ENCODE data around the gene IPO13. TPM values are rescaled to one million over a fixed set of nuclear protein-coding genes. Genes with fewer than 3 reads are reported as not detected.

Gene IPO13
- total RNA-seq, 1 donor from 2014 or later, result 34.6 TPM

DNA sequence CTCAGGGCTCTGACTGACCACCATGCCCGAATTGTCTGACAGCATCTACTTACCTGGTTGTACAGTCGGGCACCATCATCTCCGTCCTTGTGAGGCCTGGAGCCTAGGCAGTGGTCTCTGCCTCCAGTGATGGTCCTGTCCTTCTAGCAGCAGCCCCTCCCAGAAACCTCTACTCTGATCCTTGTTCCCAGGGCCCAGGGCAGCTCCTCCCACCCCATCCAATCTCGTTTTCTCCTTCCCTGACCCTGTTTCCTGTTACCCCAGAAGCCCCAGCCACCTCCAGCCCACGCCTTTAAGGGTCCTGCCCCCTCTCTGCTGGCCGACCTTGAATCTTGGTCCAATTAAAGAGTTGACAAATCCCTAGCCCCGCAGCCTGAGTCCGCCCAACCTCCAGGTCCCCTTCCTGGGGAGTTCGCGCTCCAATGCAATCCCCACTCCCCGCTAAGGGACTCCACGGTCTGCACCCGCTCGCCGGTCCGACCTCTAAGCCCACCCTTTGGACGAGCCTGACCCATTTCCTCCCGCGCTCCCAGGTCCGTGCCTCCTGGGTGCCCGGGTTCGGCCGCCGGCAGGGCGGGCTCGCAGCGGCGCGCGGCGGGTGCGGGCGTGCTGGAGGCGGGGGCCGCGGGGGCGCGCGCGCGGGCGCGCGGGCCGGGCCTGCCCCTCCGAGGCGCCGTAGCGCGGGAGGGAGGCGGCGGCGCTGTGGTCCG, 32.0 kb downstream of the IPO13 start, which contains the start of gene B4GALT2:
B4GALT2 (plus strand) TSS at position 660 of the 710 bp plus-strand sequence. CDS start 1,951 bp downstream, outside the sequence.
- H3K27me3 ChIP-seq, result no peaks in the 10 kb centered on the region
- H3K4me3 ChIP-seq, result peak within 1 kb of the TSS; percentile 68 to 92
- DNase-seq (ENCODE audit: extremely low spot score in 2 of 2), result no peak
- intact Hi-C loops (cut with DNase I), result no loop called here
- H3K4me1 ChIP-seq, result peaks cover 67% of the 10 kb centered on the region
- TF ChIP-seq POLR2AphosphoS5 (IDR thresholded peaks at IDR 0.05; ENCODE audit: insufficient read depth in 1 of 2, low read depth in 1 of 2), result no peak
- TF ChIP-seq POLR2A (IDR thresholded peaks at IDR 0.05), result no peak
- TF ChIP-seq CTCF (IDR thresholded peaks at IDR 0.05), result no peak
- H3K9me3 ChIP-seq, result no peaks in the 10 kb centered on the region
- peaks cover 0 to 11% of the 10 kb centered on the region in 2 donors for H3K36me3 ChIP-seq
- peak within 1 kb of the TSS; percentile 72 for H3K27ac ChIP-seq

- Histone ChIP-seq H3K36me3 (peaks cover 0 to 14% of the 10 kb centered on the region in 2 donors), H3K27me3 (no peaks in the 10 kb centered on the region), H3K9me3 (no peaks in the 10 kb centered on the region), H3K4me3 (peak overlapping the region; percentile 68 to 92), H3K4me1 (peaks cover 62% of the 10 kb centered on the region), H3K27ac (peak overlapping the region; percentile 72)
- intact Hi-C loops (cut with DNase I), result no loop called here
- no peak for TF ChIP-seq POLR2AphosphoS5 (IDR thresholded peaks at IDR 0.05; ENCODE audit: insufficient read depth in 1 of 2, low read depth in 1 of 2)
- no peak for TF ChIP-seq CTCF (IDR thresholded peaks at IDR 0.05)
- TF ChIP-seq POLR2A (IDR thresholded peaks at IDR 0.05), result no peak
- no peak for DNase-seq (ENCODE audit: extremely low spot score in 2 of 2)
These were observed 32.4 kb downstream of the IPO13 start for GRCh38 chr1:43979261-43979527.

DNA sequence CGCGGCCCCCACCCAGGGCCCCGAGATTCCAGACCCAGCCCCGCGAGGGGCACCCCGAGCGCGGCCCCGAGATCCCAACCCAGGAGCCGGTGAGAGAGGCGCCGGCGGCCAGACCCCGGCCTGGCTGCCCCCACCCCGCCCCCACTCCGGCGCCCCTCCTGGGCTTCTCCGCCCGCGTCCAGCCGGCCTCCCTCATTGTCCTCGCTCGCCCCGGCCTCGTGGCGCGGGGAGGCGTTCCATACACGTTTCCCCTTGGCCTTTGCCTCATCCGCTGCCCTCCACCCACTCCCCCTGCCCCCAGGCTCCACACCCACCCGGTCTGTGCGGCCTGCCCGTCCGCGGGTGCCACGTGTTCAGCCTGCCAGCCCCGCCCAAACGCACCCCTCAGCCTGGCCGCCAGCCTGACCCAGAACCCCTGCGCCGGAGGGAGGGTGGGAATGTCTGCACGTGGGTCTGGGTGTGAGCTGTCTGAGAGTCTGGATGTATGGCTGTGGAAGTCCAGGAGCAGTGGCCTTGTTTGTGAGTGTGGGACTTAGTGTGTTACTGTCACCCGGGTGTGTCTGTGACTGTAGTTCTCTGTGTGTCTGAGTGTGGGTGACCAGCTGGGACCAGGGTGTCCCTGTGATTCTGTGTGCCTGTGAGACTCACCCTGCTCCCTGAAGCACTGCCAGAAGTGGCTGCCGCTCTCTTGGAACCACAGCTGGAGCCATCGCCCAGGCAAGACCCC, 32.9 kb downstream of the IPO13 start:
- no peaks in the 10 kb centered on the region for H3K9me3 ChIP-seq
- H3K36me3 ChIP-seq, result peaks cover 0 to 17% of the 10 kb centered on the region in 2 donors
- intact Hi-C loops (cut with DNase I), result no loop called here
- H3K4me3 ChIP-seq, result peak overlapping the region; percentile 68 to 92
- DNase-seq (ENCODE audit: extremely low spot score in 2 of 2), result no peak
- H3K27ac ChIP-seq, result peak overlapping the region; percentile 72
- no peak for TF ChIP-seq POLR2AphosphoS5 (IDR thresholded peaks at IDR 0.05; ENCODE audit: insufficient read depth in 1 of 2, low read depth in 1 of 2)
- TF ChIP-seq POLR2A (IDR thresholded peaks at IDR 0.05), result no peak
- TF ChIP-seq CTCF (IDR thresholded peaks at IDR 0.05), result no peak
- H3K4me1 ChIP-seq, result peaks cover 58% of the 10 kb centered on the region
- H3K27me3 ChIP-seq, result no peaks in the 10 kb centered on the region

- intact Hi-C loops (cut with DNase I), result no loop called here
- H3K9me3 ChIP-seq, result no peaks in the 10 kb centered on the region
- H3K36me3 ChIP-seq, result peaks cover 0 to 19% of the 10 kb centered on the region in 2 donors
- no peaks in the 10 kb centered on the region for H3K27me3 ChIP-seq
- peak overlapping the region; percentile 72 for H3K27ac ChIP-seq
- no peak for DNase-seq (ENCODE audit: extremely low spot score in 2 of 2)
- H3K4me1 ChIP-seq, result peaks cover 56% of the 10 kb centered on the region
- TF ChIP-seq CTCF (IDR thresholded peaks at IDR 0.05) (no peak), POLR2A (IDR thresholded peaks at IDR 0.05) (no peak), POLR2AphosphoS5 (IDR thresholded peaks at IDR 0.05; ENCODE audit: insufficient read depth in 1 of 2, low read depth in 1 of 2) (no peak)
- peak overlapping the region; percentile 68 to 92 for H3K4me3 ChIP-seq
These were observed 33.7 kb downstream of the IPO13 start for GRCh38 chr1:43980255-43981134.

Measured in vagina (tissue), 2 donors.